ENCODE results near the gene TAPBPL. TPM values are rescaled to one million over a fixed set of nuclear protein-coding genes. Genes with fewer than 3 reads are reported as not detected.
"Not testable (repeated sequence)": the region's sequence is repeated elsewhere in the genome, so short reads cannot be mapped to it uniquely, and the experiment has no call there.

TAPBPL gene
- total RNA-seq, 1 experiment from 2014 or later: 9.4 TPM

DNA sequence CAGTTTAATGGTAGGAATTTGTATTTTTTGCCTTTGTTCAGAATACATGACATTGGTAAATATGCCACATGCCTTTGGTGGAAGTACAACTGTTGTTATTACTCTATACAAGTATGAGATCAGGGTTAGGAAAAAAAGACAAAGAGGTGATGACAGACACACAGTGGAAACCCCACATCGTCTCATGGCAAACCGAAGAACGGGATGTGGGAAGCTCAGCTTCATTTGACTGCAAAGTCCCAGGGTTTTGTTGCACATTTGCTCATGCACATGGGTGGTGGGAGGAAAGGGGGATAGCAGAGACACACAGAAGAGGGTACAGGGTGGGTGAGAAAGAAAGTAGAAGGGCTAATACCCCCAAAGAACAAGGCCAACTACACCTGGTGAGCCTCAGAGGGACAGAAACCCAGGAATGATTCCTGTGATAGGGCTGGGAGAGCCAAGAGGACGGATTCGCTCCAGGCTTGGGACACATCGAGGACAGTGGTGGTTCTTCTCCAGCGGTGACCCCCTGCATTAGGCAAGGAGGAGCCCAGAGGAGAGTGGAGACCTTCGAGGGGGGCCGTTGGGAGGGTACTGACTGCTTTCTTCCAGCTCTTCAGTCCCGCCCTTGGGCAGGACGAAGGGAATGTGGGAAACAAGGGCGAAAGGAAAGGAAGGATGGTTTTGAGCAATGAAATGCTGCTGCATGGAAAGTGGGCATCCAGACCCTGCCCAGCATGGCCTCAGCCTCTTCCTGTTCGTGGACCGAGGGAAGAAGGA is 10.6 kb downstream of the TAPBPL start:
- no peak for DNase-seq (ENCODE audit: low read depth)

DNA sequence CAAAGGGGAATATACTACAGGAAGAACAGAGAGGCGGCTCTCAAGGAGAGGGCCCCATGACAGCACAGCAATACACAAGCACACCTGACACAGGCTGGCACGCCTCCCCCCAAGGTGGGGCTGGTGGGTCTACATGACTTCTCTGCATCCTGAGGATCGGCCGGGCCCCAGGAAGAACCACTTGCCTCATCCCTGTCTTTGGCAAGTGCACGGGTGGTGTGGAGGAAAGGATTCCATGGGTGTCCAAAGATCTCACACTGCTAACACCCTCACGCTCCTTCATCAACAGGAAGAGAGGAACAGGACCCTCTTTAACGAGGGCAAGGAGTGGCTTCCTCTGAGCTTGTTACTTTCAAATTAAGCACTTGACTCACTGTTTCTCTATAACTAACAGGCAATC is 11.4 kb downstream of the TAPBPL start:
- no peak for DNase-seq (ENCODE audit: low read depth)

DNA sequence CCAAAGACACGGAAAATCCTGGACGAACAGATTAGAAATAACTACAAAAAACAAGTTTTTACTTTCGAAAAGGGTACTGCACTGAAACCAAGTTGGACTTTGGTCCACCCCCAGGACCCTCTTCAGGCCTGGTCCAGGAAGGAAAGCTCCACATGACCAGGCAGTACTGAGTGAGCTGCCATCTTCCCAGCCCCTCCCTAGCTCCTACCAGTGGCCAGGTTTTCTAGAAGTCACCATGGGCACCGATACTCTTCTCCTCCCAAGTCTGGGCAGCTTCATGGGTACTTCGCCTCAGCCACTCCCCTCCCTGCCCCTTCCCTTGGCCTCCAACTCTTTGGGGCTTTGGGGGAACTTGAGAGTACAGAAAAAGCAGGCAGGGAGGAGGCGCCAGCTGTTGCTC is 12.0 kb downstream of the TAPBPL start:
- no peak for DNase-seq (ENCODE audit: low read depth)

DNA sequence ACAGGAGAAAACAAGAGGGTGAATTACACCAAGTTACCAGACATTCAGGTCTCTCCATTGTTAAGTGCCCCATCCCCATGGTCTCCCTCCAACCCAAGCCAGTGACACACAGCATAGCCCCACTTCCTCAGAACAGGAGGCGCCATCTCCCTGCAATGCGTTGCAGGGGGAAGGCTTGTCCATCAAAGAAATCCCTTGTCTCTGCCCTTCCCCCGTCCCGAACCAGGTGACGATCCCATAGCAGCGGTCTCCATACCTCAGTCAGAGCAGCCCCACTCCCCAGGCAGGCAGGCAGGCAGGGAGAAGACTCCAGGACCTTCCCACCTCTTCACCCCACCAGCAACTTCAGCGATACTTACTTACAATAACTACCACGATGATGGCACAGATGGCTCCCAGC is 12.7 kb downstream of the TAPBPL start:
- no peak for DNase-seq (ENCODE audit: low read depth)

DNA sequence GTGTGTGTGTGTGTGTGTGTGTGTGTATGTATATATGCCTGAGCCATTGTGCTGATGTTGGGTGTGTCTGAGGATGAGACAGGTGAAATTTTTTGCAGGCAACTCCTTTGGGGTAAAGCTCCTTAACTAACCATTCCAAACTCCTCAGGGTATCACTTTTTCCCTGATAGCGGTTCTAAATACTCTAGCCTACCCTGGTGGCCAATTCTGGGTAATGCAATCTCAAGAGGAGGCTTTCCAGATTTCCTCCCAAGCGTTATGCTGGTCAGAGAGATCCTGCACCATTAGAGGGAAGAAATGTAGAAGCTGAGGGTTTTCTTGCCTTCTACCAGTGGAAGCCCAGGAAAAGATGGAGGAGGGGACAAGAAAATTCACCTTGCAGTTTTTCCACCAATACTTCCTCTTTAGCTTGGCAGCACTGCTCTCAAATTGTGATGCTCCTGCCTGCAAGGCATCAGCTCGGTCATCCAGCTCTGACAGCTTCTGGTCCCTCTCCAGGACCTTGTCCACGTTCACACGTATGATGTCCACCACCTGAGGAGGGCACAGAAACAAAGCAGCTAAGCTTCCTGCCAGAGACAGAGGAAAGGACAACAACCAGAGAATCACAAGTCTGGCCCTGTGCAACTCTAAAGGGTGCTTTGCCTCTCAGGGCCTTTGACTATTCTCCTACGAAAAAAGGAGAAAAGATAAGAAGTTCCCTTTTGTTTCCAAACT is 13.8 kb downstream of the TAPBPL start:
- DNase-seq (ENCODE audit: low read depth): peak; percentile 70

DNA sequence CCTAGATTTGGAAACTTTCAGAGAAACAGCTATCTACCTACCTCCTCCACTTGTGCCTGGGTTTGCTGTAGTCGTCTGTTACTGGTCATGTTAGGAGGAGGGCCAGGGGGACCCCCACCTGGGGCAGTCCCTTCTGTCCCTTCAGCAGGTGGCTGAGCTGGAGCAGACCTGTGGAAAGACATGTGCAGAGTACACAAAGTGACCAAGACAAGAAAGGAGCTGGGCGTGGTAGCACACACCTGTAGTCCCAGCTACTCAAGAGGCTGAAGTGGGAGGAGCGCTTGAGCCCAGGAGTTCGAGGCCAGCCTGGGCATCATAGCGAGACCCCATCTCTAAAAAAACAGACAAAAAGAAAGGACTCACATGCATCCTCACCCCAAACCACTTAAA is 14.3 kb downstream of the TAPBPL start:
- DNase-seq (ENCODE audit: low read depth): no peak

DNA sequence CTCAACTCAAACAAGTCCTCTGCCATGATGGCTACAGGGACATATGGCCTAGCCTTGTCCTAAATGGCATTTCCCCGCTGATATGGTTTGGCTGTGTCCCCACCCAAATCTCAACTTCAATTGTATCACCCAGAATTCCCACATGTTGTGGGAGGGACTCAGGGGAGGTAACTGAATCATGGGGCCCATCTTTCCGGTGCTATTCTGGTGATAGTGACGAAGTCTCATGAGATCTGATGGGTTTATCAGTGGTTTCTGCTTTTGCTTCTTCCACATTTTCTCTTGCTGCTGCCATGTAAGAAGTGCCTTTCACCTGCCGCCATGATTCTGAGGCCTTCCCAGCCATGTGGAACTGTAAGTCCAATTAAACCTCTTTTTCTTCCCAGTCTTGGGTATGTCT is 14.9 kb downstream of the TAPBPL start:
- not testable (repeated sequence) for DNase-seq (ENCODE audit: low read depth)

DNA sequence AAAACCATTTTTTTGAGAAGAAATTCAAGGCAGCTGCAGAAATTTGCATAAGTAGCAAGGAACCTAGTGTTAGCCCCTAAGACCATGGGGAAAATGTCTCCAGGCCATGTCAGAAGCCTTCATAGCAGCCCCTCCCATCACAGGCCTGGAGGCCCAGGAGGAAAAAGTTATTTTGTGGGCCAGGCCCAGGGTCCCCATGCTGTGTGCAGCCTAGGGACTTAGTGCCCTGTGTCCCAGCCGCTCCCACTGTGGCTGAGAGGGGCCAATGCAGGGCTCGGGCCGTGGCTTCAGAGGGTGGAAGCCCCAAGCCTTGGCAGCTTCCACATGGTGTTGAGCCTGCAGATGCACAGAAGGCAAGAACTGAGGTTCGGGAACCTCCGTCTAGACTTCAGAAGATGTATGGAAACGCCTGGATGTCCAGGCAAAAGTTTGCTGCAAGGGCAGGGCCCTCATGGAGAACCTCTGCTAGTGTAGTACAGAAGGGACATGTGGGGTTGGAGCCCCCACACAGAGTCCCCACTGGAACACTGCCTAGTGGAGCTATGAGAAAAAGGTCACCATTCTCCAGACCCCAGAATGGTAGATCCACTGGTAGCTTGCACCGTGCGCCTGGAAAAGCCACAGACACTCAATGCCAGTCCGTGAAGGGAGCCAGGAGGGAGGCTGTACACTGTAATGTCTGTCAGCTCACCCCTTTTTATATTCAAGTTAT is 15.9 kb downstream of the TAPBPL start:
- not testable (repeated sequence) for DNase-seq (ENCODE audit: low read depth)

DNA sequence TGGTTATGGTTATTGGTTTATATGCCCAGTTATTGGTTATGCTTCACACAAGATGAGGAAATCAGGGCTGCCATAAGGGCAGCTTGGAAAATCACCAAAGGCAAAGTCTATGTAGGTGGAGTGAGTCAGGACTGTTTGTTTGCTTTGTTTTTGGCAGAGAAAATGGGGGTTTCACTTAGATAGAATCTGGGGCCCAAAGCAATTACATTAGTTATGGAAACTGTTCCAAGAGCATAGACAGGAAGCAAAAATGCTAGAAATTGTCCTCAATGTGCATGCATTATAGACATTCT is 16.4 kb downstream of the TAPBPL start:
- DNase-seq (ENCODE audit: low read depth): no peak

DNA sequence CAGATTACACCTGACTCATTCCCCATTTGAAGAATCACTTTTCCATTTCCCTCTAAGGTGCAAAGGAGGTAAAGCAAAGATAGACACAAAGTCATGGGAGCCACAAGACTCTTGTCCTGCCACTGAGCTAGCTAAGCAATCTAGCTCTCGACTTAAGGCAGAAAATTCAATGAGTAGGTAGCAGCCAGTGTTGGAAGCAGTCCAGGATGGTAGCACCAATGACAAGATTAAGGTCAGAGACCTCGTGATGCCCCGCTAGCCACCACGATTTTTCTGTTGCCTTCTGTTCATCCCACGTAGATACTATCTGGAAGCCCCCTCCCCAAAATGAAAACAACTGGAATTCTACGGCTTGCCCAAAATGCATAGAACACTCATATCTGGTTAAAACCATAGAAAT is 17.2 kb downstream of the TAPBPL start:
- DNase-seq (ENCODE audit: low read depth): no peak

DNA sequence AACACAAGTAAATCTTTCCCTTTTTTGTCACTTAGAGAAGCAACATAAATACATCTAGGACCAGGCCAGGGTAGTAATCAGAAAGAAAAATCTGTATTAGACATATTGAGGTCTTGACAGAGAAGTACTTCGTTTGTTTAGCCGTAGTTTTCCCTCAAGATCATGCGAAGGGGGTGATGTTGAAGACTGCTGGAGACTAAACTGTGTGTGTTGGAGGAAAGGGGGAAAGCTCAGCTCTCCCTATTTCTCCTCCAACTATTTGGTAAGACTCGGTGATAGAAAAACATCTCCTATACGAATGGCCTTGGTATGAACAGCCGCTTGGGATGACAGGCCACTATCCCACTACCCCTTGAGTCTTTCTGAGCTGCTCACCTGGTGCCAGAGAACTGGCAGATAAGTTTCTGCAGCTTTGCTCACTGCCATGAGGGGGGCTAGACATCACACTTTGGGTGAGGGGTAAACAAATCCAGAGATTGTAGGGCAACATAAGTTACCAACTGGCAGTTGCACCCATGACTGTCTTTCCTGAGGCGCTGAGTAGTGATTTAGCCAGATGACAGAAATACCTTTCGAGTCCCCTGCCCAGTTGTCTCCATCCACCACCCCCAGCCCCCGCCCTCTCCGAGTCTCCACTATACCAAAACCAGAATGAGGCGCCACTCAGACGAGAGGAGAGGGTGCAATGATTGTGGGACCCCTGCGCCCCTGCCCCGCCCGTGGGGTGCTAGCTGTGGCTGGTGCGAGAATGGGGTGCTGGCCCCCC is 17.9 kb downstream of the TAPBPL start:
- peak; percentile 20 for DNase-seq (ENCODE audit: low read depth)

DNA sequence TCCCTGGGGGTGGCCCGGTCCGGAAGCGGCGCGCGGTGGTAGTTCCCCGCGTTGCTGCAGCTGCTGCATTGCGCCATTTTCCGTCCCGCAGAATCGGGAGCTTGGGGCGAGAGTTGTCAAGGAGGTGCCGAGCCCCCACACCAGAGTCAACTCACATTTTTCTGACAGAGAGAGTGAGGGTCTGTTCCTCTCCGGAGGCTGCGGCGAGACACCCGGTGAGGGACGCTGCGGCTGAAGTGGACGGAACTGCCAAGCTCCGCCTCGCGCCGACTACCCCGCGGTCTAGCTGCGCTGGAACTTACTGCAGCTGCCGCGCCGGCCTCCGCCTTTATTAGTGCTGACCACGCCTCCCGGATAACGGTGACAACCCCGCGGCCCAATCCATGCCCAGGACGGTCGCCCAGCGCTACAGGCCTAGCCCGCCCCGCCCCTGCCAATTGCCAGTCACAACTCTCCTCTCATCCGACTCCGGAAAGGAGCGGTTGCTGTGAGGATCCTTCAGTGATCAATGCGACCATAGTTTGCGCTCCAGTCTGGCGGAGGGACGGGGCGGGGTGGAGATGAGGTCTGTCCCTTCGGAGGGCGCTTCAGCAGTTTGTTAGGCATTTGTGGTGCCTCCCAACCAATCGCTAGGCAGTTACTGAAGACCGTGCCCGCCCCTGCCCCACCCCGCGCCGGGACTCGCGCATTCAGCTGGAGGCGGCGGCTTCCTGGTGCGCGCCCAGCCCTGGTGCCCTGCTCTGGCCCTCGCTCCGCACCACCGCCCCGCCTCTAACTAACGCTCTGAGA is 18.7 kb downstream of the TAPBPL start, which contains the start of gene VAMP1:
TSS of gene VAMP1 (minus strand) at position 303 of the 789 bp plus-strand sequence. CDS start at position 157, 146 bp downstream.
- peak; percentile 98 for DNase-seq (ENCODE audit: low read depth)

DNA sequence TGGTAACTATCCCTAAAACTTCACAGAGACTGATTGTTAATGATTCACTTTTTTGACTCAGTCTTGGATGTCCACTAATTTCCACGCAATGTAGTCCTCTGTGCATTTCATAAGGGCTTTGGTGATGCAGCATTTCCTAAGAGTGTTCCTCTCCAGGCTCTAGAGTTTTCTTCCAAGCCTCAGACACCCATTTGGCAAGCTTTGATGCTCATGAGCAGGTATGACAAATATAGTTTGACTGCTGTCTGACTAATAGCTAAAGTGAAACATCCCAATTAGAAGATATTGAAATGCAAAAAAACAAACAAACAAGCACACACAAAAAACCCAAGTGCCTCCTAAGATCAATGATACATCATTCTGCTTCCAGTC is 20.1 kb downstream of the TAPBPL start:
- peak; percentile 38 for DNase-seq (ENCODE audit: low read depth)

DNA sequence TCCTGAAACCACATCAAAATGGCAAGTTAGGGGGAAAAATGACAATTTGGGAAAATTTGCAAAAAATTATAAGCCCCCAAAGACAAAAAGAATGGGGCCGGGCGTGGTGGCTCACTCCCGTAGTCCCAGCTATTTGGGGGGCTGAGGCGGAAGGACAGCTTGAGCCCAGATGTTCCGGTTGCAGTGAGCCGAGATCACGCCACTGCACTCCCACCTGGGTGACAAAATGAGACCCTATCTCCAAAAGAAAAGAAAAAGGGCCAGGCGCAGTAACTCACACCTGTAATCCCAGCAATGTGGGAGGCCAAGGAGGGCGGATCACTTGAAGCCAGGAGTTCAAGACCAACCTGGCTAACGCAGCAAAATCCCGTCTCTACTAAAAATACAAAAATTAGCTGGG is 20.6 kb downstream of the TAPBPL start:
- no peak for DNase-seq (ENCODE audit: low read depth)

DNA sequence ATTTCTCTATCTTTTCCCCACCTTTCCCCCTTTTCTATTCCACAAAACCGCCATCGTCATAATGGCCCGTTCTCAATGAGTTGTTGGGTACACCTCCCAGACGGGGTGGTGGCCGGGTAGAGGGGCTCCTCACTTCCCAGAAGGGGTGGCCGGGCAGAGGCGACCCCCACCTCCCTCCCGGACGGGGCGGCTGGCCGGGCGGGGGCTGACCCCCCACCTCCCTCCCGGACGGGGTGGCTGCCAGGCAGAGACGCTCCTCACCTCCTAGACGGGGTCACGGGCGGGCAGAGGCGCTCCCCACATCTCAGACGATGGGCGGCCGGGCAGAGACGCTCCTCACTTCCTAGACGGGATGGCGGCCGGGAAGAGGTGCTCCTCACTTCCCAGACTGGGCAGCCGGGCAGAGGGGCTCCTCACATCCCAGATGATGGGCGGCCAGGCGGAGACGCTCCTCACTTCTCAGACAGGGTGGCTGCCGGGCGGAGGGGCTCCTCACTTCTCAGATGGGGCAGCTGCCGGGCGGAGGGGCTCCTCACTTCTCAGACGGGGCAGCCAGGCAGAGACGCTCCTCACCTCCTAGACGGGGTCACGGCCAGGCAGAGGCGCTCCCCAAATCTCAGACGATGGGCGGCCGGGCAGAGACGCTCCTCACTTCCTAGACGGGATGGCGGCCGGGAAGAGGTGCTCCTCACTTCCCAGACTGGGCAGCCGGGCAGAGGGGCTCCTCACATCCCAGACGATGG is 23.6 kb downstream of the TAPBPL start:
- not testable (repeated sequence) for DNase-seq (ENCODE audit: low read depth)

DNA sequence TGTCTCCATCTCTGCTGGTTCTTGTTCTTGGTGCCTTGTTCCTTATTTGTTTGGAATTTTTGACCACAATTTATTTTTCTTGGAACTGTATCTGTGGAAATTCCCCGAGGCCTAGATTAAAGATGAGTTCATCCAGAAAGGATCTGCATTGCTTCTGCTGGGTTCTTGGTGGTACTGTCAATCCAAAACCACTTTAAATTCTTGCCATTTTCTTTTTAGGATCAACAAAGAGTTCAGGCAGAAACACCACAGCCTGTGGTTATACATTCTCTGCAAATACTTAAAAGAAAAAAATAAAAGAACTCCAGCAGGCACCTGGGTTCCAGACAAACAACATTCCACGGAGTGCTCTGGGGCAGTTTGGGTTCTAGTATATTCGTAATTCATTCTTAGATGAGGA is 24.6 kb downstream of the TAPBPL start:
- DNase-seq (ENCODE audit: low read depth): peak; percentile 58

DNA sequence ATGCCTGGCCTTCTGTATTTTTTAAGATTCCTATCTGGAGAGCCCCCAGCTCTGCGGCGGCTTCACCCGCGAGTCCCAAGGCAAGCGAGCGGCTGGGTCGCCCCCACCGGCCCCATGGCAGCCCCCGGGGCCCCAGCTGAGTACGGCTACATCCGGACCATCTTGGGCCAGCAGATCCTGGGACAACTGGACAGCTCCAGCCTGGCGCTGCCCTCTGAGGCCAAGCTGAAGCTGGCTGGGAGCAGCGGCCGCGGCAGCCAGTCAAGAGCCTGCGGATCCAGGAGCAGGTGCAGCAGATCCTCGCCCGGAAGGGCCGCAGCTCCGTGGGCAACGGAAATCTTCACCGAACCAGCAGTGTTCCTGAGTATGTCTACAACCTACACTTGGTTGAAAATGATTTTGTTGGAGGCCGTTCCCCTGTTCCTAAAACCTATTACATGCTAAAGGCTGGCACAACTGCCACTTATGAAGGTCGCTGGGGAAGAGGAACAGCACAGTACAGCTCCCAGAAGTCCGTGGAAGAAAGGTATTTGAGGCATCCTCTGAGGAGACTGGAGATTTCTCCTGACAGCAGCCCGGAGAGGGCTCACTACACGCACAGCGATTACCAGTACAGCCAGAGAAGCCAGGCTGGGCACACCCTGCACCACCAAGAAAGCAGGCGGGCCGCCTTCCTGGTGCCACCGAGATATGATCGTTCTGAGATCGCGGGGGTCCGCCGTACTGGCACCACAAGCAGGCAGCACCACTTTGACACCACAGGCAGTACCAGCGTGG is 25.9 kb downstream of the TAPBPL start:
- not testable (repeated sequence) for DNase-seq (ENCODE audit: low read depth)

DNA sequence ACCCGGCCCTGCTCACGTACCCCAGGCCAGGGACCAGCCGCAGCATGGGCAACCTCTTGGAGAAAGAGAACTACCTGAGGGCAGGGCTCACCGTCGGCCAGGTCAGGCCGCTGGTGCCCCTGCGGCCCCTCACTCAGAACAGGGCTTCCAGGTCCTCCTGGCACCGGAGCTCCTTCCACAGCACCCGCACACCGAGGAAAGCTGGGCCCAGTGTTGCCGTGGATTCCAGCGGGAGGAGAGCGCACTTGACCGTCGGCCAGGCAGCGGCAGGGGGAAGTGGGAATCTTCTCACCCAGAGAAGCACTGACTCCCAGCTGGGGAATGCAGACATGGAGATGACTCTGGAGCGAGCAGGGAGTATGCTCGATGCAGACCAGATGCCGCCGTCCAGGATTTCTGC is 26.6 kb downstream of the TAPBPL start:
- DNase-seq (ENCODE audit: low read depth): no peak

DNA sequence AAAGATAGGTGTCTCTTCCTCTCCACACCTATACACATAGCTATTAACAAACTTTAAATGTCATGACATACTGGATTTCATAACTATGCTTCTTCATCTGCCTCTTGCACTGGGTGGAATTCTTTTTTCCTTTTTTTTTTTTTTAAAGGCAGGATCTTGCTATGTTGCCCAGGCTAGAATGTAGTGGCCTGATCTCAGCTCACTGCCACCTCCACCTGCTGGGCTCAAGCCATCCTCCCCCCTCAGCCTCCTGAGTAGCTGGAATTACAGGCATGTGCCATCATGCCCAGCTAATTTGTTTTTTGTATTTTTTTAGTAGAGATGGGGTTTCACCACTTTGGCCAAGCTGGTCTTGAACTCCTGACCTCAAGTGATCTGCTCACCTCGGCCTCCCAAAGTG is 36.4 kb downstream of the TAPBPL start:
- no peak for DNase-seq (ENCODE audit: low read depth)

DNA sequence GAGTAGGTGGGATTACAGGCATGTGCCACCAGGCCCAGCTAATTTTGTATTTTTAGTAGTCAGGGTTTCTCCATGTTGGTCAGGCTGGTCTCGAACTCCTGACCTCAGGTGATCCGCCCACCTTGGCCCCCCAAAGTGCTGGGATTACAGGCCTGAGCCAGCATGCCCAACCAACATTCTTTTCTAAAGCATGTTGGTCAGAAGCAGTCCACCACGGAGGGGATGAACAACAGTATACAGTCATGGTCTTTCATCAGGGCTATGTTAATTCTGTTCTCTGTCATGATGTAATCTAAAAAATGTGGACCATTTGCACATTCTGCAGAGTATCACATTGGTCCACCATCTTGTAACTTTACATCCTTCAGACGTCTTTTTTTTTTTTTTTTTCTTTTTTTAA is 37.6 kb downstream of the TAPBPL start:
- DNase-seq (ENCODE audit: low read depth): no peak
